HTR-8/SVneo (cell line): ENCODE results near the gene CDH4.

Source experiments
- DNase-seq: peaks from one replicate; pipeline ENCODE4 v3.0.0; 2011; ENCODE audit warnings: low spot score, mixed read lengths; ENCODE audit not compliant: insufficient read length
- FAIRE-seq: peaks from 2 replicates; lab custom pipeline; 2011; peaks lifted over from hg19 to GRCh38; lab: Jason Lieb, UNC

CDH4 gene

DNA sequence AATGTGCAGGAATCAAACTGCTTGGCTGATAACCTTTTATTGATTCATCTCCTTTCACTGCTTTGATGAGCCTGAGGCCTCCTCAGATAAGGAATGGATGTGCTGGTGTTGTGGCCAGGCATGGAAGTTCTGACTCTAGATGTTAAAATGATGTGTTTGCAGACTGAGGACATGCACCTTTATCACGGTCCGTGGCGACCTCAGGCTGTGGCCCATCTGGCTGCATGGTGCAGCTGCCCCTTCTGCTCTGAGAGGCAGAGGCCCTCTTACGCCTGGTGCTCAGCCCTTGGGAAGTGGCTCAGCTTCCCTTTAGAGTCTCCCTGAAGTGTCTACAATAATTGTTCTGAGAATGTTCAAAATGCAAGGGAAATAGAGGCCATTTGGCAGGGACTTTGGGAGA, 26.2 kb downstream of the CDH4 start:
- FAIRE-seq (no peak), DNase-seq (no peak)

DNA sequence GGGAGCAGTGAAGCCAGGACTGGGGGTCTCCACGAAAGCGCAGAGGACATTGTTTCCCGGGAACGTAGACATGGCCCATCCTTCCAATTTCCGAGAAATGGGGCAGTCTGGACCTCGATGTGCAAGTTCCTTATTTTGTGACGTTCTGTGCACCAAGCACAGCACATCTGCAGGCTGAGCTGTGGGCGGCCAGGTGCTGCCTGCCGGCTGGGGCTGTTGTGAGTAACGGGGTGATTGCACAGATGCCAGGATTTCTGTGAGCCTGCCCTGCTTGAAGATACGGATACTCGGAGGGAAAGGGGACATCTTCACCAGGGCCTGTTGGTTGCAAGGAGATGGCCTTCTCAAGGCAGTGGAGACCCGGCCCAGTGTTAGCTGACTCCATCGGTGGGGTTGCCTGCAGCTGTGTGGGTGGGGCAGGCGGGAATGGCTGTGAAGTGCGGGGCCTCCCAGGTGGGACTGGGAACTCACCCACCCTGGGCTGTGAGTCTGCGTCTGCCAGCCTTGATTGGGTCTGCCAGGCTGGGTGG, 27.6 kb downstream of the CDH4 start:
- peak; percentile 44 for FAIRE-seq
- DNase-seq: no peak

DNA sequence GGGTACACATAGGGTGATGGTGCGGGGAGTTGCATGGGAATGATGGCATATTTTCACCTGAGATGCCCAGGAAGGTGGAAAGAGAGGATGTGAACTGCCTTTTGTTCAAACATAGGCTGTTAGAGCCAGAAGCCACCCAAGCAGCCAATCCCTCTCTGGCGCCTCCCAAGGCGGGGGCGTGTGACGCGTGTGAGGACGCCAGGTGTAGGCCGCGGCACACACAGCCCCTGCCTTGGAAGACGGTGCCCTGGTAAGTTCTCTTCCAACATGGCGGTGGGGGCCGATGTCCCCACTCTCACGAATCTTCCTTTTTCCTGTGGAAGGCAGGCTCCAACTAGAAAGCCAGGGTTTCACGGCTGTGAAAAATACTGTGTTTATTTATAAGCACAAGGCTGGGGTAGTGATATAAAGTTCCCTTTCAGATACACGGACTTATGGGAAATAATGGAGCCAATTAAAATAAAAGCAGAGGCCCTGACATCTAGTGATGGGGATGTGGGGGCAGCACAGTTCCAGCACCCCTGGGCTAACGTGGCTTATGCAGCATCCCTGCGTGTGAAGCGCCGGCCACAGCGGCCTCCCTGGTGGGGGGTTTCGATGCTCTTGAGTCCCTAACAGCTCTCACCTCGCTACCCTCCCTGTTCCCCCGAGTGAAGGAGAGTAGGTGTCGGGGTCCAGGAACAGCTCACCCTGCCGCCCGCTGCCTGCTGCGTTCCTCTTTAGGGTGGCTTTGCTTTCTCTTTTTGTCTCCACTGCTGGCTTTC, 28.3 kb downstream of the CDH4 start:
- DNase-seq (no peak), FAIRE-seq (no peak)

DNA sequence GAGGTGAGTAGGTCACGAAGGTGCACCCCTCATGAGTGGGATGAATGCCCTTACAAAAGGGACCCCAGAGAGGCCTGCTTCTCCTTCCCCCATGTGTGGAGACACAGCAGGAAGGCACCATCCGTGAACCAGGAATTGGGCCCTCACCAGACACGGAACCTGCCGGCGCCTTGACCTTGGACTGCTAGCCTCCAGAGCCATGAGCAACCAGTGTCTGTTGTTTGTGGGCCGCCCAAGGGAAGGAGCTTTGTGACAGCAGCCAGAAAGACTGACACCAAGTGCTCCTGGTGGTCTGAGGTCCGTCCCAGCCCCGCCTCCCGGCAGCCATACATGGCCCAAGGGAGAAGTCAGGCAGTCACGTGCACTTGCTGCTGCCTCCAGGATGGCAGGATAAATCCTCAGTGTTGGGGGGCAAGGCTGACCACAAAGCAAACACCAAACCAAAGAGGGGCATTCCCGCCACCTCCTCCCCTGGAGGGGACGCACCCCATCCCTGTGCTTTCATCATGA, 29.3 kb downstream of the CDH4 start:
- FAIRE-seq: no peak
- DNase-seq: no peak

DNA sequence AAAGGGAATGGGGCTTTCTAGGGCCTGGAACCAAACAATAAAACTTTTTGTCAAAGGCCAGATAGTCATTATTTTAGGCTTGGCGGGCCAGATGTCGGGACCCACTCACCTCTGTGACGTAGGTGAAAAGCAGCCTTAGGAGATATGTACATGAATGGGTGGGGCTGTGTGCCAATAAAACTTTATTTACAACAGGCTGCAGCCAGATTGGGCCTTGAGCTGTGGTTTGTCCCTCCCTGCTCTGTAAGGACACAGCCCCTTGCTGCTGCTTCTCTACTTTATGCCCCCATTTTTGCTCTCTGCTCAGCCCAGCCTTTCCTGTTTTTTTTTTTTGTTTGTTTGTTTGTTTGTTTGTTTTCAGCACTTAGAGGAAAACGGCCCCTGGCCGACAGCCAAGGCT, 32.7 kb downstream of the CDH4 start:
- FAIRE-seq (no peak), DNase-seq (no peak)

DNA sequence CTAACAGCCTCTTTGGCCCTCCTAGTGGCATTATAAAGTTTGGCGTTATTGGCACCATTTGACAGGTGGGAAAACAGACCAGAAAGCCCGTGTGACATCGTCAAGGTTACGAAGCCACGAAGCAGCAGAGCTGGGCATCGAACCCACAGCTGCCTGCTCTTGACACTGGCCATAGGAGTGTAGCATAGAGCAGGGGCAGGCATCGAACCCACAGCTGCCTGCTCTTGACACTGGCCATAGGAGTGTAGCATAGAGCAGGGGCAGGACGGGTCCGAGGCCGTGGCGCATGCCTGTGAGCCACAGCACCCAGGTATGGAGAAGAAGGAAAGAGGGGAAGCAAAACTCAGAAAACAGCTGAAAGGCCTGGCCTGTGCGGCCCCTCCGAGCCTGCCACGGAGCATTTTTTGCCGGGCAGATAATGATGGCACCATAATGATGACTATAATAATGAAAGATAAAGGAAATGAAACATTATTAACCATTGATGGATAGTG, 33.1 kb downstream of the CDH4 start:
- FAIRE-seq (peak; percentile 84), DNase-seq (no peak)

DNA sequence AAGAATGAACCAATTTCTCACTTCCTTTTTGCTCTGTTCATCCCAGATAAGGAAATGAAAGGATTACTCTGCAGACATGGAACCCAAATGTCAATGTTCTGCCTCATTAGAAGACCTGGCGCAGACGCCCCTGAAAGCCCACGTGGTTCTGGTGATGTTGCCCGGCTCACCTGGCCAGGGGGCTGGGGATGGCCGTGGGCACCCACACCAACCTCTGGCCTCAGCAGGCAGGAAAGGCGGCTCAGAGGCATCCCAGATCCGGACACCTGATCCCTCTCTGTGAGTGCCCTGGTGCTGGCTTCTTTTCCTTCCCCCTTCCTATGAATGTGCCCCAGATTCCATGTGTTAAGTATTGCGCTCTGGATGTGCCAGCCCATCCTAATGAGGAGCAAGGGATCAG, 33.6 kb downstream of the CDH4 start:
- FAIRE-seq (no peak), DNase-seq (no peak)

DNA sequence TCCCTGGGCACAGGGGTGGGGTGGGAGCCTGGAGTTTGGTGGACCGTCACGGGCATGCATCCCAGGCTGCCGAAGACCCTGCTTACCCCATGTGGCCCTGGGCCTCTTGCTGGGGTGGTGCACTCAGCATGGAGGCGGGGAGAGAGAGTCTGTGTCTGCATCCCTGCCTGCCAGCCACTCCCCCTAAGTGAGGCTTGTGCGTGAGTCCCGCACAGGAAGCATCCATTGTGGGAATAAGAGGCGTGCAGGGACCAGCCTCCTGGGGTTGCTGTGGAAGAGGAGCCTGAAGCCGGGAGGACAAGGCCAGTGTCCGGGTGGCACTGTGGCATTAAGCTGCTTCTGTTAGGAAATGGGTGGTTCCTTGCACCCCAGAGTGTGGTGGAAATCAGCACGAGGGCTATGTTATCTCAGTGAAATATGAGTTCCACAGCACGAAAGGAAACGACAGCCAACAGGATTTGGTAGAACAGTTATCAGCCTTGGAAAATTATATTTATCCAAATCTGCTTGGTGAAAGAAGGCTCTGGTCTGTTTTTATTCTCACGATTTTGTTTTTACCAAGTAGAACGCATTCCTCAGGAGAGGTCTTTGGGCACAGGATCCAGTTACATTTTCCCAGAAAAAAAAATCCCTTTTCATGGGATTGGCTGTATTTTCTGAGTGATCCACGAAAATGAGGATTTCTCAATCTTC, 35.7 kb downstream of the CDH4 start:
- FAIRE-seq (peak; percentile 49), DNase-seq (no peak)

DNA sequence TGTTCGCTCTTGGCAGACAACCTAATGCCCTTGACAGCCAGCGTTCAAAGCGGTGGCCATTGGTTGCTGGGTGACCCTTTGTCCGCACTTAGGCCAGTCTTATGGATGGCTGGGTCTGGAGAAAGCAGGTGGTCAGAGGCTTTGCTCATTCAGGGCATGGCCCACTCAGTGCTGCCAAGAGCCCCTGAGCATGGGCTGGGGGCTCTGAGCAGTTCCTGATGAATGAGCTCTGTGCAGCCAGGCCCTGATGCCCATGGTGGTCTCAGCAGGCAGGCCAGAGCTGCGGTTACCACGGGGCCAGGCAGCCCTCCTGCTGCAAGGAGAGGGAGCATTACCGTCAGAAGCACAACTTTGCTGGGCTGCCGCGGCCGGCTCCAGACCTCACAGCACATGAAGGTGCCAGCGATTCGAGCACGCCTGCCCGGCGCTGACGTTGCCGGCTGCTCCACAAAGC, 36.3 kb downstream of the CDH4 start:
- FAIRE-seq (peak; percentile 46), DNase-seq (no peak)

DNA sequence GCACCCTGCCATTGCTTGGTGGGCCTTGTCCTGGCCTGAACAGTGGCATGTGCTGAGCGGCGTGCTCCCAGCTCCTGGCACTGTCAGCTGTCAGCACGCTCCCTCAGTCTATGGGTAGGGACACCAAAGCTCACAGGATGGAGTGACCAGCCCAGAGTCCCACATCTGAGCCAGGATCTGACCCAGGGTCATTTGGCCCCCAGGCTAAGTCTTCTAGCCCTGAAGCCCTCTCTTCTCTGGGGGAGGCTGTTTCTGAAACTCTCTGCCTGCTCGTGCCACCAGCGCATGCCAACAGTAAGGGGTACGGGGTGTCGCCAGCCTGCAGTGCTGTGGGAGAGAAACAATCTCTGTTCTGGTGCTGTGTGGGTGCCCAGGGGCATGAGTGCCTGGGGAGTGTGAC, 37.1 kb downstream of the CDH4 start:
- DNase-seq: no peak
- FAIRE-seq: no peak

DNA sequence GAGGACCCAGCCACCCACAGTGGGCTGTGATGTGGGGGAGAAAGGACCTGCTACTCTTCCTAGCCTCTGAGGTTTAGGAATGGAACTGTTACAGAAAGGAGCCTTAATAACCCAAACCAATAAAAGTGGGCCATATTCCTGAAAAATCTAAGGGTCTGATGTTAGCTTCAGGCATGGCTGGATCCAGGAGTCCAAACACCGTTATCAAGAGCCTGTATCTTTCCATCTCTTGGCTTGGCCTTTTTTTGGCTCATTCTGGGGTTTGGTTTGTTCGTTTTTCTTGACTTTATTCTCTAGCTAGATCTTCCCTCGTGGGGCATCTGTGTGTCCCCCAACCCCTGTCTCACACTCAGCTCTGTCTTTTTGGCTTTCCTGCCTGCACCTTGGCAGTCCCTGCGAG, 38.7 kb downstream of the CDH4 start:
- DNase-seq (no peak), FAIRE-seq (peak; percentile 36)

DNA sequence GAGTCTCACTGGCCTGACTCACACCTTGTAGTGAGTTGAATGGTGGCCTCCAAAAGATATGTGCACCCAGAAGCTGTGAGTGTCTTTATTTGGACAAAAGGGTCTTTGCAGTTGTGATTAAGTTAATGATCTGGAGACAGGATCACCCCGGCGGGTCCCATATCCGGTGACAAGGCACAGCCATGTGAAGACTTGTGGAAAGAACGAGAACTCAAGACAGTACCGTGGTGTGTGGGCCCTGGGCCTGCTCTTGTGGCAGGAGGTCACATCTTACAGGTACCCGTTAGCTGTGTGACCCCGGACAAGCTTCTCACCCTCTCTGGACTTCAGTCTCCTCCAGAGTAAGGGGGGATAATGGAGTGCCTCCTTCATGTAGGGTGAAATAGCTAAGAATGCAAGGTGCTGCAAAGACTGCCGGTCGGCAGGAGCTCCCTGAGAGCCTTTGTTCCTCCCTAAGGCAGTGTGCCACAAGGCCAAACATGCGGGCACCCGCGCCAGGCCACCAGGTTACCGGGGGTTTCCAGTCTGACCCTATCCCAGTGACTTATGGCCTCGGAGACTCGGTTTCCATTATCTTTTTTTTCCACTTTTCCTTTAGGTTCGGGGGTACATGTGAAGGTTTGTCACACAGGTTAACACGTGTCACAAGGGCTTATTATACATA, 39.2 kb downstream of the CDH4 start:
- FAIRE-seq: peak; percentile 64

DNA sequence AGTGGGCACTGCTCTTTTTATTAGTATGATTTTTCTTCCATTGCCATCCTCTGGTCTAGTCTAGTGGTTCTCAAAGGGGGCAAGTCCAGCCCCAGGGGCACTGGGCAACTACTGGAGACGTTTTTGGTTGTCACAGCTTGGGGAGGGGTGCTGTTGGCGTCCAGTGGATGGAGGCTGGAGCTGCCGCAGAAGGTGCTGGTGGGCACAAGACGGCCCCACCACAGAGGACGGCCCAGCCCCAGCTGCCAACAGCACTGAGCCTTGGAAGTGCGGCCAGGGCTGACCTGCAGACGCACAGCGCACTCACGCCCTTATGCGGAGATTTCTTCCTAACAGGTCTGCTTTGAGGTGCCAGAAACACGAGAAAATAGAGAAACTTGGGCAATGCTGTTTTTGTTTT, 40.3 kb downstream of the CDH4 start:
- no peak for DNase-seq

More for the DNA sequence above, 39.2 kb downstream of the CDH4 start:
- no peak for DNase-seq

DNA sequence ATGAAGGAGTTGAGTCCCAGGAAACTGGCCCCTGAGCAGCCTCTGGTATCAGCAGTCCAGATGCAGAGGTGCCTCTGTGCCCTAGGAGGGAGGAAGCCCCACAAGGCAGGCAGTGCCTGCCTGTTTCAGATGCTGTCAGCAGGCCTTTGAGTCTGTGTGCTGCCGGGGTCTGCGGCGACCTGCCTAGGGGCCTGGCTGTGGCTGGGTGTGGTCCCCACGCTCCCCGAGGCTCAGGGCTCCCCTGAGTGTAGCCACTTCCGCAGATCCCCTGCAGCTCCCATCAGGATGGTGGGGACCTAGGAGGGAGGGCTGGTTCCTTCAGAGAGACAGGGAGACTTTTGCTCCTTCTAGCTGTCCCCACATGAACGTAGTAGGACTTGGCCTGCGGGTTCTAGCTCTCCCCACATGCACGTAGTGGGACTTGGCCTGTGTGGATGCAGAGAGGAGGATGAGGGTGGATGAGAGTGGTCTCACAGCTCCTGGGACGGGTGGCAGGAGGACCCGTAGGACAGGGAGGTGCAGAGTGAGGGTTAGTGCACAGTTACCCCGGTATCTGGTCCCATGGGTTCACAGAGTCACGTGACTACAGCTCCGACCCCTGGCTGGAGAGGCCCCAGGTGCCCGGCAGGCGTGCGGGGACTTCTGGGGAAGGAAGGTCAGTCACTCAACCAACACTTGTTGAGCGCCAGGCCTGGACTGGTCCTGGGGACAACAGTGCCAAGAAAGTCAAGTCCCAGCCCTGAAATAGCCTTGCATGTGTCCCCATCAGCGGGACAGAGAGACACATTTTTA, 41.0 kb downstream of the CDH4 start:
- FAIRE-seq (no peak), DNase-seq (no peak)

More for the DNA sequence above, 40.3 kb downstream of the CDH4 start:
- no peak for FAIRE-seq

DNA sequence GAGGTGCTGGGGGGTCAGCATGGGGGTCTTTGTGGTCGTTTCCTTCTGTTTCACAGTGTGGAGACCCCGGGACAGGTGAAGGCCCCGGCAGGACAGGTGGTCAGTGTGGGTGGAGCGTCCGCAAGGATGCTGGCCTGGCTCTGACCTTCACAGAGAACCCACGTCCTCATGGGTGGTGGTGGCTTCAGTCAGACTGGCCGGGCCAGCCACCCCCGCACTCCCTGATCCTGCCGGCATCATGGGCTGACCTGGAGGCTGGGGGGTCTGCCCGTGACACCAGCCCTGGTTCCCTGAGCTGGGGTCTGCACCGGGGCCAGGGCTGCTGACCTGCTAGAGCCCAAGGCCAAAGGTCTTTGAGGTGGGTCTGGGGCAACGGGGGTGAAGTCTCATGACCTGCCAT, 41.9 kb downstream of the CDH4 start:
- DNase-seq (no peak), FAIRE-seq (no peak)

DNA sequence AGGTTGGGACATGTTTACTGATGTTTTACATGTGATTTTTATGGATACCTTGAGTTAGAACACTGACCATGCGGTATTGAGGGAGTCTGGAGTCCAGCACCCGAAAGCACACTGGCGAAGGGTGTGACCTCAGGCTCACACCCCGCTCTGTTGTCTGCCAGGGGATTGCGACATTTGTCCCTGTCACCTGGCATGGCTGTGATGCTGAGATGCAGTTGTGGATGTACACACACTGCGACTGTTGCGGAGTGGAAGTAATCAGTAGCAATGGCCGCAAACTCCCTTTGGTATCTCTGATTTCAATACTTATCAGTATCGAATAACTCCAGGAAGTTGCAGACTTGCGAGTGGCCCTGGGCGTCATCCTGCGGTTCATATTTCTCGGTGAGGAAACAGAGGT, 43.2 kb downstream of the CDH4 start:
- FAIRE-seq: peak; percentile 98
- peak; percentile 60 for DNase-seq

DNA sequence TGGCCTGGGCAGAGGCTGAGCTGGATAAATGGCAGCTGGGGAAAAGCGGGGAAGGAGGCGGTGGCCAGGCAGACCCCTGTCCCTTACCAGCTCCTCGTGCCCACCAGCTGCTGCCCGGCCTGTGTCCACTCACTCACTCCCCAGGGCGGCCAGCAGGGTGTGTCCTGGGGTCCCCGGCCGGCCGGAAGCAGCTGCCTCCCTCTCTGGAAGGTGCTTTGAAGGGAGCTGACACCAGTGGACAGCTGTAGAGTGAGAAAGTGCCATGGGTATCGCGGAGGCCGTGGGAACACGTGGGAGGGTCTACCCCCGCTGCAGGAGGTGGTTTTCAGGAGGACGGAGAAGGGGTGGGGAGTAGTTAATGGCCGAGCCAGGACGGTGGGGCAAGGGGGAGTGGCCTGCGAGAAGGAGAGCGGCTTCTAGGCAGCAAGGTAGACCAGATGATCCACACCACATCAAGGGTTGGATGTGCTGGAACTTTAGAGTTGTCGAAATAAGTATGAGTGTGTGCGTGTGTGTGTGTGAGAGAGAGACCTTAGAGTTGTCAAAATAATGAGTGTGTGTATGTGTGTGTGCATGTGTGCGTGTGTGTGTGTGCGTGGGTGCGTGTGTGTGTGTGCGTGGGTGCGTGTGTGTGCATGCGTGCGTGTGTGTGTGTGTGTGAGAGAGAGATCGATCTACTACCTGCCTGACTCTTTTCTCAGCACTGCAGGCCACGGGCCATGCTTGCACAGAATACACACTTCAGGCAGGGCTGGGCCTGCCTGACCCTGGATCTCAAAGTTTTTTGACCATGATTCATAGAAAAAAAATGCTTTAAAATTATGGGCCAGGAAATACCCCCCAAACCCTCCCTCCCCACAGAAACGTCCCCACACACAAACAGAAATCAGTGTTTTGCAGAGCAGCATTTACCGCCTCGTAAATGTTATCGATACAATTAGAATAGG, 43.9 kb downstream of the CDH4 start:
- peak; percentile 13 for FAIRE-seq

DNA sequence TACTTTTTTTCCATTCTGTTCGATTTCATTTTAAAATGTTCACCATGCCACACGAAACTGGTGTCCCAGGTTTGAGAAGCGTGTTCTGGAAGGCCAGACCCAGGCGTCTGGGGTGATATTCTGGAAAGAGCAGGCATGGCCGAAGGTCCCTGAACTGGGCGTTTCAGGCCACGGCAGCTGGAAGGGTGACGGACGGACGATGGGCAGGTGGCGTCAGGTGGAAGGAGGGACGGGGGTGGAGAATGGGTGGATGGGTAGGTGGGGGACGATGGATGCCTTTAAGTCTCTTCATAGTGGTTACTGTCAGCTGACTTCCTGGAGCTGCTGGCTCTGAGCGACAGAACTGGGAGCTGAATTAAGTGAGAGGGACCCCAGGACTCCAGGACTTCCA, 44.6 kb downstream of the CDH4 start:
- no peak for DNase-seq
- peak; percentile 84 for FAIRE-seq

More for the DNA sequence above, 43.9 kb downstream of the CDH4 start:
- peak; percentile 93 for DNase-seq

DNA sequence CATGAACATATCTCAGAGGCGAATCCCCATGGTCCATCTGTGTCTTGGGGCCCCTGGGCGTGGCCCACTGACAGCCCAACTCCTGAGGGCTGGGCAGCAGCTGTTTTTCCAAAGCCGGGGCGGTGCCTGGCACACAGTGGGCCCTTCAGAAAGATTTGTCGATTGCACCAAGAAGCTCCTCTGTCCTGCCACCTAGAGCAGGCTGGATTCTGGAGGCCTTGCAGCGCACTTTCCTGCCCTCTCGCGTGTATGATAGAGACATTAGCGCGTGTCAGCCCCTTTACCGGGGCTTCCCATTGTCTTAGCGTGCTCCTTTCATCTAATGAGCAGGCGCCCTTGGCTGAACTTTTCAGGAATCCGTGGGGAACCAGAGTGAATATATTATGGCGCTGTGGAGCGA, 45.4 kb downstream of the CDH4 start:
- DNase-seq: no peak
- no peak for FAIRE-seq
